Choroid plexus epithelial cell (primary cell): ENCODE measurements around the gene POC1A.
"Not testable (repeated sequence)": the region's sequence is repeated elsewhere in the genome, so short reads cannot be mapped to it uniquely, and the experiment has no call there.

ENCODE experiments used
- DNase-seq: peaks from one replicate; pipeline ENCODE4 v3.0.0-alpha.2; 2010; ENCODE audit warnings: low read depth
- H3K4me3 ChIP-seq: 2 replicates; pipeline ENCODE4 v1.5.1; 2011; ENCODE audit warnings: low read depth, mild to moderate bottlenecking, control low read depth, low read length, moderate library complexity
- TF ChIP-seq, protein P1 (sequence below): conservative IDR thresholded peaks from 2 replicates; pipeline ENCODE4 v1.5.1; 2011; ENCODE audit warnings: low read depth, mild to moderate bottlenecking, control low read depth, inconsistent platforms, low read length, moderate library complexity

POC1A gene

DNA sequence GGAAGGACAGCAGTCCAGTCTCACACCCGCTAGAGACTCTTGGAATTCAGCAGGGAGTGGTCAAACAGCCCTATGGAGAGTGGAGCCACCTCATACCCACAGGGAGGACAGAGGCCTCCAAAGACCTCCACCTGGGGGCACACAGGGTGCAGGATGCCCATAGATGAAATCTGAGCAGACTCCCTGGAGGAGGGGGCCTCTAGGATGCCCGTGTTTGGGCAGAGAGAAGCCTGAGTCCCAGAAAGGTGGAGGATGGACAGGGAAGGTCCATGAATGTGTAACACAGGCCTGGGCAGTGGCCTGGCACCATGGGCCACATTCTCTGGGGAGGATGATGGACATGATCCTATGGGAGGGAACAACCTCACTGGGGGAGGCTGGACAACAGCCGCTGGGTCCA lies 119.6 kb downstream of the POC1A start:
- no peak overlapping the region for H3K4me3 ChIP-seq
- TF ChIP-seq, protein P1, sequence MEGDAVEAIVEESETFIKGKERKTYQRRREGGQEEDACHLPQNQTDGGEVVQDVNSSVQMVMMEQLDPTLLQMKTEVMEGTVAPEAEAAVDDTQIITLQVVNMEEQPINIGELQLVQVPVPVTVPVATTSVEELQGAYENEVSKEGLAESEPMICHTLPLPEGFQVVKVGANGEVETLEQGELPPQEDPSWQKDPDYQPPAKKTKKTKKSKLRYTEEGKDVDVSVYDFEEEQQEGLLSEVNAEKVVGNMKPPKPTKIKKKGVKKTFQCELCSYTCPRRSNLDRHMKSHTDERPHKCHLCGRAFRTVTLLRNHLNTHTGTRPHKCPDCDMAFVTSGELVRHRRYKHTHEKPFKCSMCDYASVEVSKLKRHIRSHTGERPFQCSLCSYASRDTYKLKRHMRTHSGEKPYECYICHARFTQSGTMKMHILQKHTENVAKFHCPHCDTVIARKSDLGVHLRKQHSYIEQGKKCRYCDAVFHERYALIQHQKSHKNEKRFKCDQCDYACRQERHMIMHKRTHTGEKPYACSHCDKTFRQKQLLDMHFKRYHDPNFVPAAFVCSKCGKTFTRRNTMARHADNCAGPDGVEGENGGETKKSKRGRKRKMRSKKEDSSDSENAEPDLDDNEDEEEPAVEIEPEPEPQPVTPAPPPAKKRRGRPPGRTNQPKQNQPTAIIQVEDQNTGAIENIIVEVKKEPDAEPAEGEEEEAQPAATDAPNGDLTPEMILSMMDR, result no peak
- no peak for DNase-seq

DNA sequence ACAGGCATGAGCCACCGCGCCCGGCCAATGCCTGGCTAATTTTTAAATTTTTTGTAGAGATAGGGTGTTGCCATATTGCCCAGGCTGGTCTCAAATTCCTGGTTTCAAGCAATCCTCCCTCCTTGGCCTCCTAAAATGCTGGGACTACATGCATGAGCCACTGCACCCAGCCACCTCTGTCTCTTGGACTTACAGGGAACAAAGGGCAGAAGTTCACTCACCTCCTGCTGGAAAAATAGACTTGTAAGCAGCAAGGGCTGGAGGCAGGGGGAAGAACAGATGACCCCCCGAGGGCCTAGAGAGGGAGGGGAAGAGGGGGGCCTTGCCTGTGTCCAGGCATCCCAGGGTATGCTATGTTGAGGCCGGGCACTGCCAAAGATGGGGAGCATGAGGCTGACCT lies 120.0 kb downstream of the POC1A start:
- DNase-seq, result no peak
- H3K4me3 ChIP-seq, result no peak overlapping the region
- TF ChIP-seq, protein P1, result no peak

DNA sequence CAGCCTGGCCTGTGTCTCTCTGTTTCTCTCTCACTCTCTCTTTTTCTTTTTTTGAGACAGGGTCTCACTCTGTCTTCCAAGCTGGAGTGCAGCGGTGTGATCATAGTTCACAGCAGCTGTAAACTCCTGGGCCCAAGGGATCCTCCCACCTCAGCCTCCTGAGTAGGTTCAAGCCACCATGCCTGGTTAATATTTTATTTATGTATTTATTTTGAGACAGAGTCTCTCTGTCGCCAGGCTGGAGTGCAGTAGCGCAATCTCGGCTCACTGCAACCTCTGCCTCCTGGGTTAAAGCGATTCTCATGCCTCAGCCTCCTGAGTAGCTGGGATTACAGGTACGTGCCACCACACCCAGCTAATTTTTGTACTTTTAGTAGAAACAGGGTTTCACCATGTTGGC lies 120.5 kb downstream of the POC1A start:
- not testable (repeated sequence) for H3K4me3 ChIP-seq, DNase-seq

DNA sequence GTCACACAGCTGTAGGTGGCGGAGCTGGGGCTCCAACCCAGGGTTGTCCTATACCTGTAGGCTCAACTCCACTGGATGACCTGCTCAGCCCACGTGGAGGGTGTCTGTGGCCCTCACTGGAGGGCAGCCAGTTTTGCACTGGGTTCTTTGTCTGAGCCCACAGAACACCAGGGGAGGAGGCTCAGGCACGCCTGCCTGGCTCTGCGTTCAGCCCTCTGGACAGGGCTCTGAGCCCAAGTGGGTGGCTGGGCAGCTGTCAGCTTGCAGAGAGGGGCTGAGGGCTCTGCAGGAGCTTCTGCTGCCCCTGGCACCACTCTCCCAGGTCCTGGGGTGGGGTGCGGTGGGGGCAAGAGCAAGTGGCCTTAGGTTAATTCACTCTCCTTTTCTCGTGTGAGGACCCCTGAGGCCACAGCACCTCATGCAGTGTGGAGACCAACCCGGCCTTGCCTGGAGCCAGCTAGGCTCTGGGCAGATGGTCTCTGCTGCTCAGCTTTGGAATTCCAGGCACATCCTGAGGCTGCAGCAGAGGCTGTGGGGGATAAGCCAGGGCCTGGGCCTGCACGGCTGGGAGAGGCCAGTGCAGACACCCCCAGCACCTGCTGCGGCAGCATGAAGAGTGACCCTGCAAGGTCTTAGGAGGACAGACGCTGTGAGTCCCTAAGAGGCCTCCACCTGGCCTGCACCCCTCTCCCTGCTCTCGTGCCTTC lies 121.4 kb downstream of the POC1A start:
- no peak overlapping the region for H3K4me3 ChIP-seq
- TF ChIP-seq, protein P1, result no peak
- no peak for DNase-seq

DNA sequence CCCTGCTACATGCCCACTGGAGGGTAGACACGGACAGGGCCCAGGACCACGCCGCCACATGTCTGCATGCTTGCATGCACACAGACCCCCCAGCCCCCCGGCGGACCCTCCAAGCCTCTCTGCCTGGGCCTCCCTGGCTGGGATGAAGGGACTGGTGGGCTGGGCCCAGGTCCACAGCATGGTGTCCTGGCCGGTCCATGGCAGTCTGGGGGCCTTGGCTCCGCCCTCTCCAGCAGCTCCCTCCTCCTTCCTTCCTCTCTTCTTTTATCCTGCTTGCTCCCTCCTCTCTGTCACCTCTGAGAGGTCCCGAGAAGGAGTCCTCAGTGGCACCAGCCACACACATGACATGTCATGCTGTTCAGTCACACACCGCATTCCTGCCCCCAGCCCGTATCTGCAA lies 122.3 kb downstream of the POC1A start:
- TF ChIP-seq, protein P1, result no peak
- no peak for DNase-seq
- no peak overlapping the region for H3K4me3 ChIP-seq

DNA sequence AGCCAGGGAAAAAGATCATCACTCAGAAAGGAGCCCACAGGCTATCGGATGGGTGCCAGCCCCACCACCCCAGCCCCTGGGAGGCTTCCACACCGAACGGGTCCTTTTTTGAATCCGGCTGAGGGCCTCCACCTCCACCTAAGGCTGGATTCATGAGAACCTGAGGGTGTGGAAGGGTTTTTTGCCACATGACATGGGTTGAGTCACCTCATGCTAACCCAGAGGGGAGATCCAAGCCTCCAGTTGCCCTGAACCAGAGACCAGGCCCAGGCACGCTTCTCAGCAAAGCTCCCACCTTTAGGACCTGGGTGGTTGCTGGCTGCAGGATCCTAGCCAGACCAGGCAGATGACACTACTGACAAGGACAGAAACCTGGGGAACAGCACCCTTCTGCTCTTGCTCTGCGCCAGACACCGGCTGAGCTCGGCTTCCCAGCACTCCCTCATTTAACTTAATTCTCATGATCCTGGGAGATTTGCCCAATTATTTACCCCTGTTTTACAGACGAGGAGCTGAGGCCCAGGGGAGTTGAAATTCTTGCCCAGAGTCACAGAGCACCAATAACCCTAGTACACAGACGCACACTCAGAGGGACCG lies 123.4 kb downstream of the POC1A start:
- H3K4me3 ChIP-seq, result no peak overlapping the region
- no peak for DNase-seq
- TF ChIP-seq, protein P1, result no peak

DNA sequence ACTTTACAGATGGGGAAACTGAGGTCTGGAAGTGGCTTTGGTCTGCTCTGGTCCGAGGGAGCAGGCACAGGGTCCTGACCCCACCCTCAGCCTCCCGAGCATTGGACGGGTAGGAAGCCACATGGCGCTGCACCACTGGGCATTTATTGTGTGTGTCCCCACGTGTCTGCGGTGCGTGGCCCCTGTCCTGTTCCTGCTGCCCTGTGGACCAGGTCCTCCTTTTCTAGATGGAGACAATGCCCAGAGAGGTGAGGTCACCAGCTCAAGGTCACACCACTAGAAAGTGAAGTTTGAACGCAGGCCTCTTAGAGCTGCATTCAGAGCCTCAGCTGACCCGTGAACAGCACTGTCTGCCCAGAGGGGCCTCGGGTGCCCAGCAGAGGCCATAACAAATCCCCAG lies 124.7 kb downstream of the POC1A start:
- no peak for DNase-seq
- H3K4me3 ChIP-seq, result no peak overlapping the region
- TF ChIP-seq, protein P1, result no peak
